Heart left ventricle (tissue), 16 donors: ENCODE results near the gene IRF2. TPM values are rescaled to one million over a fixed set of nuclear protein-coding genes. Genes with fewer than 3 reads are reported as not detected.

Source experiments
- ATAC-seq, 4 donors: fragments of 200-7000 bp; cut with Tn5 transposase; one replicate each; pipeline ENCODE4 v1.9.1; 2020 to 2022; ENCODE audit warnings: moderate library complexity in 4 of 4, mild to moderate bottlenecking in 3 of 4, moderate number of reproducible peaks in 1 of 4
- DNase-seq, 5 donors: peaks; one replicate each; pipeline ENCODE4 v3.0.0-alpha.2; 2020
- H3K27ac ChIP-seq, 12 donors: fragments of 200-600 bp; sonication (generic) in 4 of 12; one replicate each; pipeline versions ENCODE4 v1.5.0 to v1.8.0; 2016 to 2022; ENCODE audit warnings: mild to moderate bottlenecking in 2 of 12
- H3K27me3 ChIP-seq, 9 donors: fragments of 200-600 bp; sonication (generic) in 2 of 9; one replicate each; pipeline versions ENCODE4 v1.5.1 to v1.8.0; 2016 to 2022; ENCODE audit warnings: mild to moderate bottlenecking in 3 of 9
- H3K36me3 ChIP-seq, 9 donors: fragments of 200-600 bp; sonication (generic) in 2 of 9; one replicate each; pipeline versions ENCODE4 v1.5.0 to v1.8.0; 2018 to 2022; ENCODE audit warnings: mild to moderate bottlenecking in 2 of 9
- H3K4me1 ChIP-seq, 12 donors: fragments of 200-600 bp; sonication (generic) in 4 of 12; one replicate each; pipeline versions ENCODE4 v1.5.0 to v1.8.0; 2016 to 2022; ENCODE audit warnings: mild to moderate bottlenecking in 3 of 12
- H3K4me3 ChIP-seq, 12 donors: fragments of 200-600 bp; sonication (generic) in 4 of 12; one replicate each; pipeline versions ENCODE4 v1.5.0 to v1.8.0; 2017 to 2022; ENCODE audit warnings: mild to moderate bottlenecking in 9 of 12, moderate library complexity in 4 of 12
- H3K9me3 ChIP-seq, 12 donors: fragments of 200-600 bp; sonication (generic) in 4 of 12; one replicate each; pipeline versions ENCODE4 v1.5.0 to v1.8.0; 2016 to 2022; ENCODE audit warnings: mild to moderate bottlenecking in 1 of 12
- POLR2A ChIP-seq, 2 donors: fragments of 450-650 bp; IDR thresholded peaks; one replicate each; pipeline ENCODE4 v1.6.1; 2017; ENCODE audit warnings: antibody characterized with exemption in 2 of 2, mild to moderate bottlenecking in 2 of 2, moderate library complexity in 2 of 2
- WGBS, 4 donors: extraction: QIAGEN DNeasy Blood & Tissue Kit in 2 of 4; methylation state at CpG; one replicate each; pipeline versions ENCODE4 v1.1.5 to v1.1.7; 2013 to 2018; 5-methylcytosine and 5-hydroxymethylcytosine counted together
- intact Hi-C, 10 donors: fragments of 100-400 bp; cut with DNase I; formaldehyde crosslinking; loops; one replicate each; pipeline versions ENCODE4 v1.11.1 to v1.14.2; 2022
- polyA plus RNA-seq, 2 donors: library from polyadenylated mRNA; stranded (reverse); fragments of 200-250 nt; gene quantifications; one replicate each; pipeline ENCODE4 v1.2.3, GENCODE V29; 2013
- total RNA-seq, 9 donors: library from RNA; depleted of rRNA in 2 of 9; stranded (reverse); fragments of >200 nt in 2 of 9; fragmentation: NEBNext Ultra II Directional in 3 of 9; extraction: Animal tissue kit (Norgen Biotek cat#: 25700) in 3 of 9; gene quantifications; one replicate each; pipeline versions ENCODE4 v1.1.0 to v1.2.4, GENCODE V29; 2016 to 2023
- TF ChIP-seq, protein P1 (sequence below), 12 donors: fragments of 200-600 bp; sonication (generic) in 4 of 12; IDR thresholded peaks; one replicate each; pipeline versions ENCODE4 v1.5.0 to v1.8.0; 2018 to 2022; ENCODE audit warnings: antibody characterized with exemption in 12 of 12, mild to moderate bottlenecking in 5 of 12
- donor health status: ischemic (EF 13 %, LVEDD 7.1; RV severe dilation, severe dysfunction).
- donor health status: healthy with polysubstance abuse.
- donor health status: DM: no; HTN: yes; CAD: no.
- donor health status: DM: no; HTN: no; CAD: no.
- donor health status: ischemic (EF 25% LVEDD 6.9; RV normal size, moderate dysfunction).
- donor health status: ischemic (EF 25% LVEDD 5.7; RV mildly dilated, moderate dysfunction).
- donor health status: healthy.
- donor health status: DM: yes; HTN: yes; CAD: no.
- donor health status: ischemic (EF 35%, LVEDD 5.7; RV mildly dilated, moderate dysfunction).
- donor health status: nonischemic (EF 11% LVEDD 7.7; RV severe dilation, severe dysfunction).
- donor health status: DM: yes; HTN: yes; CAD: no.
- donor health status: PGD.
- donor health status: ischemic (EF 29% LVEDD 5.4; RV normal size, mild dysfunction).
- donor health status: nonischemic (EF 23%, LVEDD 6.1; RV moderate dilation, normal function).

IRF2 gene
- total and polyA plus RNA-seq, 11 donors: 11.5 to 47.2 (median 26.0) TPM

DNA sequence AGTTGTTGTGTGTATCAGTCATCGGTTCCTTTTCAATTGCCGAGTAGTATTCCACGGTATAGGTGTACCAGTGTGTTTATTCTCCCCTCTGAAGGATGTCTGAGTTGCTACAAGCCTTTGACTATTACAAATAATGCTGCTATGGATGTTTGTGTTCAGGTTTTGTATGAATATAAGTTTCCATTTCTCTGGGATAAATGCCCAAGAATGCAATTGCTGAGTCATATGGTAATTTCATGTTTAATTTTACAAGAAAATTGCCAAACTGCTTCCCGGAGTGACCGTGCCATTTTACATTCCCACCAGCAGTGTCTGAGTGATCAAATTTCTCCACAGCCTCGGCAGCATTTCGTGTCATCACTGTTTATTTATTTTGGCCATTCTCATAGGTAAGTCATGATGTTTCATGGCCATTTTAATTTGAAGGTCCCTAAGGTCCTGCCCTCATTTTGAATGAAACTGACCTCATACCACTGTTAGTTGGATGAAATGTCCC, 73.9 kb downstream of the IRF2 start:
- intact Hi-C loops: loop anchor here in 4 of 10 donors (10.0 kb wide), 3 partner anchors 74 to 134 kb away; partner anchors contain the start of gene IRF2 (in 1 of the 4)
- Histone ChIP-seq H3K4me1 (peaks cover 6 to 77% (median 45%) of the 10 kb centered on the region in 12 donors), H3K9me3 (no peaks in the 10 kb centered on the region), H3K4me3 (no peak overlapping the region), H3K27ac (peak overlapping the region in 7 of 12 donors; percentile 5 to 76 (median 34)), H3K36me3 (peaks cover 2 to 92% (median 73%) of the 10 kb centered on the region in 9 donors), H3K27me3 (no peaks in the 10 kb centered on the region)
- ATAC-seq (peak in 1 of 4 donors; percentile 44), DNase-seq (no peak)
- TF ChIP-seq POLR2A (IDR thresholded peaks at IDR 0.05): no peak
- TF ChIP-seq, protein P1, sequence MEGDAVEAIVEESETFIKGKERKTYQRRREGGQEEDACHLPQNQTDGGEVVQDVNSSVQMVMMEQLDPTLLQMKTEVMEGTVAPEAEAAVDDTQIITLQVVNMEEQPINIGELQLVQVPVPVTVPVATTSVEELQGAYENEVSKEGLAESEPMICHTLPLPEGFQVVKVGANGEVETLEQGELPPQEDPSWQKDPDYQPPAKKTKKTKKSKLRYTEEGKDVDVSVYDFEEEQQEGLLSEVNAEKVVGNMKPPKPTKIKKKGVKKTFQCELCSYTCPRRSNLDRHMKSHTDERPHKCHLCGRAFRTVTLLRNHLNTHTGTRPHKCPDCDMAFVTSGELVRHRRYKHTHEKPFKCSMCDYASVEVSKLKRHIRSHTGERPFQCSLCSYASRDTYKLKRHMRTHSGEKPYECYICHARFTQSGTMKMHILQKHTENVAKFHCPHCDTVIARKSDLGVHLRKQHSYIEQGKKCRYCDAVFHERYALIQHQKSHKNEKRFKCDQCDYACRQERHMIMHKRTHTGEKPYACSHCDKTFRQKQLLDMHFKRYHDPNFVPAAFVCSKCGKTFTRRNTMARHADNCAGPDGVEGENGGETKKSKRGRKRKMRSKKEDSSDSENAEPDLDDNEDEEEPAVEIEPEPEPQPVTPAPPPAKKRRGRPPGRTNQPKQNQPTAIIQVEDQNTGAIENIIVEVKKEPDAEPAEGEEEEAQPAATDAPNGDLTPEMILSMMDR (IDR thresholded peaks at IDR 0.05): no peak
- 73 to 80% (median 76%) methylated on average over 7 of the region's 7 CpGs for WGBS, 4 donors

DNA sequence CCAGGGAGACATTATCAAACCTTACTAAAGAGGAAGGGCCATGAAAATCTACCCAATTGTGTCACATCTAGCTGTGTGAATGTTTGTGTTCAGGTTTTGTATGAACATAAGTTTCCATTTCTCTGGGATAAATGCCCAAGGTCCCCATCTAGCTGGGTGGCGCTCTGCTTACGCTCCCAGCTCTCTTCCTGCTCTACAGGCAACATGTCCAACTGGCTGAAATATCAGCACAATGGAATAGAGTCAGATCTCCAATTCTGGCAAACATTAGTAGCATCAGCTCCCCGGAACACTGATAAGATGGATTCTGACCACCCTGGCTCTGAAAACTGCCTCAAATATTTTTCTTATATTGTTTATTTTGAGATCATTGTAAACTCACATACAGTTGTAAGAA, 74.8 kb downstream of the IRF2 start:
- no peak for DNase-seq
- 59 to 74% (median 72%) methylated on average over 3 of the region's 3 CpGs for WGBS, 4 donors
- TF ChIP-seq, protein P1 (IDR thresholded peaks at IDR 0.05): peak in 1 of 12 donors; percentile 7
- TF ChIP-seq POLR2A (IDR thresholded peaks at IDR 0.05): no peak
- Histone ChIP-seq H3K4me1 (peaks cover 6 to 80% (median 45%) of the 10 kb centered on the region in 12 donors), H3K36me3 (peaks cover under 1 to 88% (median 69%) of the 10 kb centered on the region in 9 donors), H3K27ac (peak overlapping the region in 10 of 12 donors; percentile 5 to 84 (median 60)), H3K27me3 (no peaks in the 10 kb centered on the region), H3K4me3 (no peak overlapping the region), H3K9me3 (no peaks in the 10 kb centered on the region)
- intact Hi-C loops: loop anchor here in 1 of 10 donors (5.0 kb wide), 2 partner anchors 52 to 73 kb away; partner anchors contain the start of gene IRF2
- no peak for ATAC-seq

- TF ChIP-seq, protein P1 (IDR thresholded peaks at IDR 0.05): no peak
- TF ChIP-seq POLR2A (IDR thresholded peaks at IDR 0.05): no peak
- intact Hi-C loops: loop anchor here in 1 of 10 donors (5.0 kb wide), 2 partner anchors 52 to 73 kb away; partner anchors contain the start of gene IRF2
- Histone ChIP-seq H3K27me3 (no peaks in the 10 kb centered on the region), H3K27ac (peak overlapping the region in 10 of 12 donors; percentile 5 to 92 (median 72)), H3K9me3 (no peaks in the 10 kb centered on the region), H3K4me1 (peaks cover 6 to 85% (median 45%) of the 10 kb centered on the region in 12 donors), H3K36me3 (peaks cover 0 to 90% (median 70%) of the 10 kb centered on the region in 9 donors), H3K4me3 (no peak overlapping the region)
- peak; percentile 18 to 52 (median 30) for ATAC-seq
- WGBS, 4 donors: 88 to 98% (median 95%) methylated on average over 17 to 24 of the region's 24 CpGs
- peak in 1 of 5 donors; percentile 51 for DNase-seq
Measured at GRCh38 chr4:184398741-184399511, 75.4 kb downstream of the IRF2 start.
